Liver (tissue), 3 donors: ENCODE results near the gene HPCAL1.

ENCODE experiments used
- EGR1 ChIP-seq, 2 donors: IDR thresholded peaks; 2 replicates each; pipeline ENCODE4 v1.6.1; 2016 to 2018; ENCODE audit warnings: antibody characterized with exemption in 2 of 2, low read depth in 2 of 2
- FOXA1 ChIP-seq: IDR thresholded peaks from 2 replicates; pipeline ENCODE4 v1.6.1; 2016; ENCODE audit warnings: antibody characterized with exemption
- GABPA ChIP-seq, 2 donors: IDR thresholded peaks in 1 of 2; conservative IDR thresholded peaks in 1 of 2; 2 replicates each; pipeline ENCODE4 v1.6.1; 2016; ENCODE audit warnings: antibody characterized with exemption in 2 of 2, mild to moderate bottlenecking in 1 of 2, moderate library complexity in 1 of 2
- TAF1 ChIP-seq: conservative IDR thresholded peaks from 2 replicates; pipeline ENCODE4 v1.6.1; 2016; ENCODE audit warnings: antibody characterized with exemption, mild to moderate bottlenecking
- YY1 ChIP-seq: IDR thresholded peaks from 2 replicates; pipeline ENCODE4 v1.6.1; 2016; ENCODE audit warnings: antibody characterized with exemption, mild to moderate bottlenecking
- TF ChIP-seq, protein P1 (sequence below): fragments of 150-350 bp; IDR thresholded peaks from 2 replicates; pipeline ENCODE4 v1.5.1; 2017; ENCODE audit warnings: improper control_type of control experiment, low read depth, low read length; ENCODE audit not compliant: missing input control
- TF ChIP-seq, protein P2 (sequence below): IDR thresholded peaks from 2 replicates; pipeline ENCODE4 v1.6.1; 2016; ENCODE audit warnings: antibody characterized with exemption
- TF ChIP-seq, protein P3 (sequence below): IDR thresholded peaks from 2 replicates; pipeline ENCODE4 v1.6.1; 2016; ENCODE audit warnings: antibody characterized with exemption
- TF ChIP-seq, protein P4 (sequence below): IDR thresholded peaks from 2 replicates; pipeline ENCODE4 v1.6.1; 2016; ENCODE audit warnings: antibody characterized with exemption, mild to moderate bottlenecking
- donor health status: healthy.
- donor health status: healthy.

DNA sequence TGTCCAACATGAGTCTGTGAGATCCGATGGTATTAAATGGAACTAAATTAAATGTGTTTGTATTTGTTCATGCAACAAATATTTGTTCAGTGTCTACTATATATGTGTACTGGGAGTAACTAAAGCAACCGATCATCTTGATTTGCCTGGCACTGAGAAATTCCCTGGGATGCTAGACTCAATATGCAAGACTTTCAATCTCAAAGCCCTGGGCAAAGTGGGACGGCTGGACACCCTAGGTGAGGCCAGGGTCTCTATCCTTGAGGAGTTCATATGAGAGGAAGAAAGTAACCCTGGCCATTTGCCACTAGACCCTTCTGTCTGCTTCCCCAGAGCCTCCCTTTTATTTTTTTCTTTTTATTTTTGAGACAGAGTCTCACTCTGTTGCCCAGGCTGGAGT is 44.0 kb upstream of the HPCAL1 start:
- TF ChIP-seq, protein P1, sequence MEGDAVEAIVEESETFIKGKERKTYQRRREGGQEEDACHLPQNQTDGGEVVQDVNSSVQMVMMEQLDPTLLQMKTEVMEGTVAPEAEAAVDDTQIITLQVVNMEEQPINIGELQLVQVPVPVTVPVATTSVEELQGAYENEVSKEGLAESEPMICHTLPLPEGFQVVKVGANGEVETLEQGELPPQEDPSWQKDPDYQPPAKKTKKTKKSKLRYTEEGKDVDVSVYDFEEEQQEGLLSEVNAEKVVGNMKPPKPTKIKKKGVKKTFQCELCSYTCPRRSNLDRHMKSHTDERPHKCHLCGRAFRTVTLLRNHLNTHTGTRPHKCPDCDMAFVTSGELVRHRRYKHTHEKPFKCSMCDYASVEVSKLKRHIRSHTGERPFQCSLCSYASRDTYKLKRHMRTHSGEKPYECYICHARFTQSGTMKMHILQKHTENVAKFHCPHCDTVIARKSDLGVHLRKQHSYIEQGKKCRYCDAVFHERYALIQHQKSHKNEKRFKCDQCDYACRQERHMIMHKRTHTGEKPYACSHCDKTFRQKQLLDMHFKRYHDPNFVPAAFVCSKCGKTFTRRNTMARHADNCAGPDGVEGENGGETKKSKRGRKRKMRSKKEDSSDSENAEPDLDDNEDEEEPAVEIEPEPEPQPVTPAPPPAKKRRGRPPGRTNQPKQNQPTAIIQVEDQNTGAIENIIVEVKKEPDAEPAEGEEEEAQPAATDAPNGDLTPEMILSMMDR: no peak
- no peak for TF ChIP-seq EGR1 (IDR thresholded peaks at IDR 0.05; ENCODE audit: low read depth in 2 of 2)
- no peak for TF ChIP-seq YY1
- TF ChIP-seq, protein P2, sequence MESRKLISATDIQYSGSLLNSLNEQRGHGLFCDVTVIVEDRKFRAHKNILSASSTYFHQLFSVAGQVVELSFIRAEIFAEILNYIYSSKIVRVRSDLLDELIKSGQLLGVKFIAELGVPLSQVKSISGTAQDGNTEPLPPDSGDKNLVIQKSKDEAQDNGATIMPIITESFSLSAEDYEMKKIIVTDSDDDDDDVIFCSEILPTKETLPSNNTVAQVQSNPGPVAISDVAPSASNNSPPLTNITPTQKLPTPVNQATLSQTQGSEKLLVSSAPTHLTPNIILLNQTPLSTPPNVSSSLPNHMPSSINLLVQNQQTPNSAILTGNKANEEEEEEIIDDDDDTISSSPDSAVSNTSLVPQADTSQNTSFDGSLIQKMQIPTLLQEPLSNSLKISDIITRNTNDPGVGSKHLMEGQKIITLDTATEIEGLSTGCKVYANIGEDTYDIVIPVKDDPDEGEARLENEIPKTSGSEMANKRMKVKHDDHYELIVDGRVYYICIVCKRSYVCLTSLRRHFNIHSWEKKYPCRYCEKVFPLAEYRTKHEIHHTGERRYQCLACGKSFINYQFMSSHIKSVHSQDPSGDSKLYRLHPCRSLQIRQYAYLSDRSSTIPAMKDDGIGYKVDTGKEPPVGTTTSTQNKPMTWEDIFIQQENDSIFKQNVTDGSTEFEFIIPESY: no peak
- TF ChIP-seq GABPA (IDR thresholded peaks at IDR 0.05 in 1 of 2, conservative IDR thresholded peaks at IDR 0.05 in 1 of 2): no peak
- TF ChIP-seq FOXA1: no peak
- TF ChIP-seq, protein P3, sequence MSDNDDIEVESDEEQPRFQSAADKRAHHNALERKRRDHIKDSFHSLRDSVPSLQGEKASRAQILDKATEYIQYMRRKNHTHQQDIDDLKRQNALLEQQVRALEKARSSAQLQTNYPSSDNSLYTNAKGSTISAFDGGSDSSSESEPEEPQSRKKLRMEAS: no peak
- TF ChIP-seq, protein P4, sequence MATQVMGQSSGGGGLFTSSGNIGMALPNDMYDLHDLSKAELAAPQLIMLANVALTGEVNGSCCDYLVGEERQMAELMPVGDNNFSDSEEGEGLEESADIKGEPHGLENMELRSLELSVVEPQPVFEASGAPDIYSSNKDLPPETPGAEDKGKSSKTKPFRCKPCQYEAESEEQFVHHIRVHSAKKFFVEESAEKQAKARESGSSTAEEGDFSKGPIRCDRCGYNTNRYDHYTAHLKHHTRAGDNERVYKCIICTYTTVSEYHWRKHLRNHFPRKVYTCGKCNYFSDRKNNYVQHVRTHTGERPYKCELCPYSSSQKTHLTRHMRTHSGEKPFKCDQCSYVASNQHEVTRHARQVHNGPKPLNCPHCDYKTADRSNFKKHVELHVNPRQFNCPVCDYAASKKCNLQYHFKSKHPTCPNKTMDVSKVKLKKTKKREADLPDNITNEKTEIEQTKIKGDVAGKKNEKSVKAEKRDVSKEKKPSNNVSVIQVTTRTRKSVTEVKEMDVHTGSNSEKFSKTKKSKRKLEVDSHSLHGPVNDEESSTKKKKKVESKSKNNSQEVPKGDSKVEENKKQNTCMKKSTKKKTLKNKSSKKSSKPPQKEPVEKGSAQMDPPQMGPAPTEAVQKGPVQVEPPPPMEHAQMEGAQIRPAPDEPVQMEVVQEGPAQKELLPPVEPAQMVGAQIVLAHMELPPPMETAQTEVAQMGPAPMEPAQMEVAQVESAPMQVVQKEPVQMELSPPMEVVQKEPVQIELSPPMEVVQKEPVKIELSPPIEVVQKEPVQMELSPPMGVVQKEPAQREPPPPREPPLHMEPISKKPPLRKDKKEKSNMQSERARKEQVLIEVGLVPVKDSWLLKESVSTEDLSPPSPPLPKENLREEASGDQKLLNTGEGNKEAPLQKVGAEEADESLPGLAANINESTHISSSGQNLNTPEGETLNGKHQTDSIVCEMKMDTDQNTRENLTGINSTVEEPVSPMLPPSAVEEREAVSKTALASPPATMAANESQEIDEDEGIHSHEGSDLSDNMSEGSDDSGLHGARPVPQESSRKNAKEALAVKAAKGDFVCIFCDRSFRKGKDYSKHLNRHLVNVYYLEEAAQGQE: no peak
- TF ChIP-seq TAF1: no peak
